ENCODE data around the gene UGT2A3.
"Not testable (repeated sequence)": the region's sequence is repeated elsewhere in the genome, so short reads cannot be mapped to it uniquely, and the experiment has no call there.

Gene UGT2A3

GRCh38 chr4:68951078-68951805 lies at the start of gene UGT2A3:
UGT2A3 (minus strand) TSS chr4:68951804; CDS start chr4:68951760, 44 bp downstream.
- Histone ChIP-seq H3K9ac (ENCODE audit: low read depth, low read length) (no peak within 1 kb of the TSS), H3K36me3 (ENCODE audit: control insufficient read depth, insufficient read depth, low read length) (no peaks in the 10 kb centered on the region), H3K4me3 (ENCODE audit: low read depth, low read length) (no peak within 1 kb of the TSS), H3K4me1 (ENCODE audit: control insufficient read depth, insufficient read depth, low read length) (no peaks in the 10 kb centered on the region), H3K27me3 (ENCODE audit: control insufficient read depth, insufficient read depth, low read length) (no peaks in the 10 kb centered on the region), H3K9me3 (ENCODE audit: control insufficient read depth, insufficient read depth, low read length) (no peaks in the 10 kb centered on the region)

- H3K27me3 ChIP-seq (ENCODE audit: control insufficient read depth, insufficient read depth, low read length), result no peaks in the 10 kb centered on the region
- no peaks in the 10 kb centered on the region for H3K9me3 ChIP-seq (ENCODE audit: control insufficient read depth, insufficient read depth, low read length)
- H3K9ac ChIP-seq (ENCODE audit: low read depth, low read length), result no peak overlapping the region
- H3K4me1 ChIP-seq (ENCODE audit: control insufficient read depth, insufficient read depth, low read length), result no peaks in the 10 kb centered on the region
- H3K36me3 ChIP-seq (ENCODE audit: control insufficient read depth, insufficient read depth, low read length), result no peaks in the 10 kb centered on the region
- H3K4me3 ChIP-seq (ENCODE audit: low read depth, low read length), result no peak overlapping the region
Measured at GRCh38 chr4:68997040-68997439, 45.4 kb upstream of the UGT2A3 start.

GRCh38 chr4:68995292-68995691 lies 43.7 kb upstream of the UGT2A3 start:
- H3K9me3 ChIP-seq (ENCODE audit: control insufficient read depth, insufficient read depth, low read length), result no peaks in the 10 kb centered on the region
- no peak overlapping the region for H3K9ac ChIP-seq (ENCODE audit: low read depth, low read length)
- no peaks in the 10 kb centered on the region for H3K4me1 ChIP-seq (ENCODE audit: control insufficient read depth, insufficient read depth, low read length)
- no peaks in the 10 kb centered on the region for H3K27me3 ChIP-seq (ENCODE audit: control insufficient read depth, insufficient read depth, low read length)
- no peak overlapping the region for H3K4me3 ChIP-seq (ENCODE audit: low read depth, low read length)
- no peaks in the 10 kb centered on the region for H3K36me3 ChIP-seq (ENCODE audit: control insufficient read depth, insufficient read depth, low read length)

DNA sequence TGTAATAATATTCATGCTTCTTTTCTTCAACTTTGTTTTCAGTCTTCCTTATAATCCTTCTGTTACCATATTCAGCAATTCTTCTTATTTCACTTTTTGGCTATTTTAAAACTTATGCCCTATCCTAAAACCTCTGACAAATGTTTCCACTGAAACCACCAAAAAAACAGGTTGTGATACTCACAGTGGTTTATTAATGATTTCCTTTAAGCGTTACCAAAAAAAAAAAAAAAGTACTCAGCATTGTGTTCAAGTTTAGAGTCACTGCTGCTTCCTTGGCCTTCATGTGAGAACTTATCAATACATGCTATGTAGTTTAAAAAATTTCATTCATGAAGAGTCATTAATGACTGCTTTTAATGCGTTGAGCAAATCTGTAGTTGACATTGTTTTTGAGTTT lies 35.4 kb upstream of the UGT2A3 start:
- no peaks in the 10 kb centered on the region for H3K27me3 ChIP-seq (ENCODE audit: control insufficient read depth, insufficient read depth, low read length)
- H3K9me3 ChIP-seq (ENCODE audit: control insufficient read depth, insufficient read depth, low read length), result no peaks in the 10 kb centered on the region
- H3K36me3 ChIP-seq (ENCODE audit: control insufficient read depth, insufficient read depth, low read length), result no peaks in the 10 kb centered on the region
- no peak overlapping the region for H3K4me3 ChIP-seq (ENCODE audit: low read depth, low read length)
- H3K4me1 ChIP-seq (ENCODE audit: control insufficient read depth, insufficient read depth, low read length), result no peaks in the 10 kb centered on the region
- H3K9ac ChIP-seq (ENCODE audit: low read depth, low read length), result no peak overlapping the region

DNA sequence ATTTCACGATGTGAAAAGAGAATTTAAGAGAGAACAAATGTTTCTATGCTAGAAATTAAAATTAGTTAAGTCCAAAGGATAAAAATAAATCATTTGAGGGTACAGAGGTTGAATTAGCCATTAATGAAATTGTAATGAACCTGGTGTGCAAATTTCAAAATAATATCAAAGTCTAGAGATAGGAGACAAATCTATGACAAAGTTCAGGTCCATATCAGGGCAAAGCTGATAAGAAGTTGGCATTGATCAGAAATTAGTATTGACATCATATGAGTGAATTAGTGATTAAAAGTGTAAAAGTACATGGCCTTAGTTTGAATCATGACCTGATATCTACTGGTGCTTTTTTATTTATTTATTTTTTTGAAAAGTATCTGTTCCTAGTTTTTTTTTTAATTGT lies 33.8 kb upstream of the UGT2A3 start:
- Histone ChIP-seq H3K9me3 (ENCODE audit: control insufficient read depth, insufficient read depth, low read length) (no peaks in the 10 kb centered on the region), H3K36me3 (ENCODE audit: control insufficient read depth, insufficient read depth, low read length) (no peaks in the 10 kb centered on the region), H3K4me1 (ENCODE audit: control insufficient read depth, insufficient read depth, low read length) (no peaks in the 10 kb centered on the region), H3K9ac (ENCODE audit: low read depth, low read length) (no peak overlapping the region), H3K4me3 (ENCODE audit: low read depth, low read length) (no peak overlapping the region), H3K27me3 (ENCODE audit: control insufficient read depth, insufficient read depth, low read length) (no peaks in the 10 kb centered on the region)

DNA sequence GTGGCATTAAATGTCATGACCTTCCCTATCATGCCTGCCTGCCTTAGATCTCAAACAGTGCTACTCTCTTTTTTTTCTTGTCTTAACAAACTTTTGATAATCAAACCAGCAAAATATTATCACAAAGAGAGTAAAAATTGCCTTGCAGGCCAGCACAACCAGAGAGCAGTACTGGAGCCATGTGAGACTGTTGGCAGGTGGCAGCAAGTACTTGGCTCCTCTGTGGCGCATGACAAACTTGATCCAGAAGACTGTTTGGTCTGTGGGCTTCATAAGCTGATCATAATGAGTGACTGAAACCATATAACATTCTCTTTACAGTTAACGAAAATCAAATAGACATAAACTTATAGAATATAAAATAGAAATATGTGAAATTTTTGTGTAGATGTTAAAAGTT lies 33.3 kb upstream of the UGT2A3 start:
- no peaks in the 10 kb centered on the region for H3K9me3 ChIP-seq (ENCODE audit: control insufficient read depth, insufficient read depth, low read length)
- no peak overlapping the region for H3K9ac ChIP-seq (ENCODE audit: low read depth, low read length)
- H3K27me3 ChIP-seq (ENCODE audit: control insufficient read depth, insufficient read depth, low read length), result no peaks in the 10 kb centered on the region
- H3K36me3 ChIP-seq (ENCODE audit: control insufficient read depth, insufficient read depth, low read length), result no peaks in the 10 kb centered on the region
- H3K4me1 ChIP-seq (ENCODE audit: control insufficient read depth, insufficient read depth, low read length), result no peaks in the 10 kb centered on the region
- no peak overlapping the region for H3K4me3 ChIP-seq (ENCODE audit: low read depth, low read length)

GRCh38 chr4:68963374-68963773 lies 11.8 kb upstream of the UGT2A3 start:
- no peak overlapping the region for H3K9ac ChIP-seq (ENCODE audit: low read depth, low read length)
- no peaks in the 10 kb centered on the region for H3K9me3 ChIP-seq (ENCODE audit: control insufficient read depth, insufficient read depth, low read length)
- no peaks in the 10 kb centered on the region for H3K4me1 ChIP-seq (ENCODE audit: control insufficient read depth, insufficient read depth, low read length)
- H3K4me3 ChIP-seq (ENCODE audit: low read depth, low read length), result no peak overlapping the region
- no peaks in the 10 kb centered on the region for H3K27me3 ChIP-seq (ENCODE audit: control insufficient read depth, insufficient read depth, low read length)
- no peaks in the 10 kb centered on the region for H3K36me3 ChIP-seq (ENCODE audit: control insufficient read depth, insufficient read depth, low read length)

DNA sequence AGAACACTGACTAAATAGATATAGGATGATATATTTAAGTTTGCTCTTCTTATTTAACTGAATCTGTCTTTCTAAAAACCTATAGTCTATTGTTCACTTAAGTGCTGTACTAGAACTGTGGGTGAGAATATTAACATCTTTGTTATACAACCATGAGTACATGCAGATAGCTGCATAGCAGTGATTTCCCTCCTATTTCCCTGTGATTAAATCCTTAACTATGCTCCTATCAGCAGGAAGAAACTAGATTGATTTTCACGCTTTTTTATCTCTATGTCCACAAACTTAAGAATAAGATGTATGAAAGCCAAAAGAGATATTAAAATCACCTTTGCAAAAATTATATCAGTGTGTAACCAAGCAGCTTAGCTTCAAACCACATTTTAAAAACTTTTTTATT lies 11.3 kb upstream of the UGT2A3 start:
- Histone ChIP-seq H3K4me3 (ENCODE audit: low read depth, low read length) (no peak overlapping the region), H3K9me3 (ENCODE audit: control insufficient read depth, insufficient read depth, low read length) (no peaks in the 10 kb centered on the region), H3K4me1 (ENCODE audit: control insufficient read depth, insufficient read depth, low read length) (no peaks in the 10 kb centered on the region), H3K36me3 (ENCODE audit: control insufficient read depth, insufficient read depth, low read length) (no peaks in the 10 kb centered on the region), H3K27me3 (ENCODE audit: control insufficient read depth, insufficient read depth, low read length) (no peaks in the 10 kb centered on the region), H3K9ac (ENCODE audit: low read depth, low read length) (no peak overlapping the region)

DNA sequence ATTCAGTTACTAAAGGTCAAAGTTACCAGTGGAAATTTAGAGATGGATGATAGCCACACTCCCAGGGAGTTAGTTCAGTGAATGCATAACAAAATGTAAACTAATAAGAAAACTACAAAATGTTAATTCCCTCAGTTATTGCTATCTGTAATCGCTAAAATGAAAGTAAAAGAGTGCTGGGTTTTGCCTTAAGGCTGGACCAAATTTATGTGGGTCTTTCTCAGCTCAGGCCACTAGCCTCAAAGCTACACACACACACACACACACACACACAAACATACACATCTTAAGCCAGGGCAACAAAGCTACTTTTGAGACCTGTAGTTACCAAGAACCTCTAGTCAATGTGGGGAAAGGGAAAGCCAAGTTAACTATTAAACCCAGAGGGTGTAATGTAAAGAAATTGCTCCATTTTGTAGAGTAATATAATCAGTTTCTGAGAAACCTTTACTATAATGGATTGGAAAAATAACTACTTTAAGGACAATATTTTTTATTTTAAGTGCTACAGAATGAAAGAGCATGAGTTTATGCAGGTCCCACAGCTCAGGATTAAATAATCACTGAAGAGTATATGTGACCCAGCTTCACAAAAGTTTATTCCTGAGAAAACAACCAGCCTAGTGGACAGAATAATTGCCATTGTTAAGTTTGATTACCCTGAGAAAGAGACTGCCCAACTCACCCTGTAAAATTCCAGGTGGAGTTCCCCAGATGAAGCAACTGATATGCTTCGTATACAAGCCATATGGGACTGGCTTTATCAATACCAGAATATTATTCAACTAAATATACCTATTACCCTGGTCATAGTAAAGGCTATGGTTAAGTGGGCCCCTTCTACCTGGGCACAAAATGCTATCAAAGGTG lies 8.9 kb upstream of the UGT2A3 start:
- H3K4me1 ChIP-seq (ENCODE audit: control insufficient read depth, insufficient read depth, low read length), result no peaks in the 10 kb centered on the region
- H3K36me3 ChIP-seq (ENCODE audit: control insufficient read depth, insufficient read depth, low read length), result no peaks in the 10 kb centered on the region
- no peaks in the 10 kb centered on the region for H3K27me3 ChIP-seq (ENCODE audit: control insufficient read depth, insufficient read depth, low read length)
- H3K9ac ChIP-seq (ENCODE audit: low read depth, low read length), result no peak overlapping the region
- H3K9me3 ChIP-seq (ENCODE audit: control insufficient read depth, insufficient read depth, low read length), result no peaks in the 10 kb centered on the region
- no peak overlapping the region for H3K4me3 ChIP-seq (ENCODE audit: low read depth, low read length)

GRCh38 chr4:68959085-68959484 lies 7.5 kb upstream of the UGT2A3 start:
- not testable (repeated sequence) for H3K27me3 ChIP-seq (ENCODE audit: control insufficient read depth, insufficient read depth, low read length)

DNA sequence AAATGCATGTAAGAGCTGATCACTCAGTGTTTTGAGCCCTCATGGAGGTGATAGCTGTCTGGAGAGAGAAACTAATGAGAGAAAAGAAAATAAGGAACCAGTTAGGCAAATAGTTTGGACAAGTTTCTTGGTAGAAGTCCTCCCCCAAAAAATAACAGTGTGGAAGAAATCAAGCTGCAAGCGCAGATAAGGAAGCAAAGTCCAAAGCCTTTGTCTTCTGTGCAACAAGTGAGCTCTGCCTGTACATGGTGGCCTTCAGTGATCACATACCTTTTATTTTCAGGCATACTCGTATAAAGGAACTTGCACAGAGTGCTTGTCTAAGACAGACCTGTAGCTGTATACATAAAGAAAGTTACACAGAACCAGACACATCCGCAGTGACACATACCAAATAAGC lies 2.5 kb upstream of the UGT2A3 start:
- Histone ChIP-seq H3K9me3 (ENCODE audit: control insufficient read depth, insufficient read depth, low read length) (no peaks in the 10 kb centered on the region), H3K4me1 (ENCODE audit: control insufficient read depth, insufficient read depth, low read length) (no peaks in the 10 kb centered on the region), H3K27me3 (ENCODE audit: control insufficient read depth, insufficient read depth, low read length) (no peaks in the 10 kb centered on the region), H3K36me3 (ENCODE audit: control insufficient read depth, insufficient read depth, low read length) (no peaks in the 10 kb centered on the region), H3K9ac (ENCODE audit: low read depth, low read length) (no peak overlapping the region), H3K4me3 (ENCODE audit: low read depth, low read length) (no peak overlapping the region)

More at GRCh38 chr4:68959085-68959484, 7.5 kb upstream of the UGT2A3 start:
- not testable (repeated sequence) for H3K4me3 ChIP-seq (ENCODE audit: low read depth, low read length); H3K9me3 ChIP-seq (ENCODE audit: control insufficient read depth, insufficient read depth, low read length); H3K36me3 ChIP-seq (ENCODE audit: control insufficient read depth, insufficient read depth, low read length); H3K4me1 ChIP-seq (ENCODE audit: control insufficient read depth, insufficient read depth, low read length); H3K9ac ChIP-seq (ENCODE audit: low read depth, low read length)

DNA sequence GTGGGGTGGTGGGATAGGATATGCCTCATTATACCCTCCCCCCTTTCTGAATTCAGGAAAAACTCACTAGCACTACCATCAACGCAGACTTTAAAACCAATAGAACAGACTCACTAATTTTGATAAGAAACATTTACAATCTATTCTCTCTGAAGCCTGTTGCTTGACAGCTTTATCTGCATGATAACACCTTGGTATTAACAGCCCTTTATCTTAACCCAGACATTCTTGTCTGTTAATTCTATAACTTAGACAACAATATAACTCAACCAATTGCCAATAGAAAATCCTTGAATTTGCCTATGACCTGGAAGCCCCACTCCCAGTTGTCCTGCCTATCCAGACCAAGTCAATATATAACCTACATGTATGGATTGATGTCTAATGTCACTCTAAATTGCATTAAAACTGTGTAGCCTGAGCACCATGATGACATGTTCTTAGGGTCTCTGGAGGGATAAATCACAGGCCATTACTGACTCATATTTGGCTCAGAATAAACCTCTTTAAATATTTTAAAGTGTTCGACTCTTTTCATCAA lies 1.5 kb upstream of the UGT2A3 start:
- H3K27me3 ChIP-seq (ENCODE audit: control insufficient read depth, insufficient read depth, low read length), result no peaks in the 10 kb centered on the region
- no peaks in the 10 kb centered on the region for H3K36me3 ChIP-seq (ENCODE audit: control insufficient read depth, insufficient read depth, low read length)
- H3K4me3 ChIP-seq (ENCODE audit: low read depth, low read length), result no peak overlapping the region
- no peak overlapping the region for H3K9ac ChIP-seq (ENCODE audit: low read depth, low read length)
- H3K4me1 ChIP-seq (ENCODE audit: control insufficient read depth, insufficient read depth, low read length), result no peaks in the 10 kb centered on the region
- H3K9me3 ChIP-seq (ENCODE audit: control insufficient read depth, insufficient read depth, low read length), result no peaks in the 10 kb centered on the region

All from iPS-15b (cell line).